Right lobe of liver (tissue), 4 donors: ENCODE measurements around the gene MTHFD1L.

Source experiments
- POLR2A ChIP-seq: fragments of 450-650 bp; IDR thresholded peaks from one replicate; pipeline ENCODE4 v1.6.1; 2017; ENCODE audit warnings: antibody characterized with exemption, mild to moderate bottlenecking
- TF ChIP-seq, protein P1 (sequence below), 4 donors: fragments of 200-600 bp in 3 of 4; fragments of 450-650 bp in 1 of 4; IDR thresholded peaks; one replicate each; pipeline versions ENCODE4 v1.5.1 to v1.8.0; 2016 to 2022; ENCODE audit warnings: antibody characterized with exemption in 4 of 4, mild to moderate bottlenecking in 2 of 4
- donor health status: DM: no; HTN: no; CAD: no.
- donor health status: DM: no; HTN: no; CAD: no.
- donor health status: DM: no; HTN: yes; CAD: no.

DNA sequence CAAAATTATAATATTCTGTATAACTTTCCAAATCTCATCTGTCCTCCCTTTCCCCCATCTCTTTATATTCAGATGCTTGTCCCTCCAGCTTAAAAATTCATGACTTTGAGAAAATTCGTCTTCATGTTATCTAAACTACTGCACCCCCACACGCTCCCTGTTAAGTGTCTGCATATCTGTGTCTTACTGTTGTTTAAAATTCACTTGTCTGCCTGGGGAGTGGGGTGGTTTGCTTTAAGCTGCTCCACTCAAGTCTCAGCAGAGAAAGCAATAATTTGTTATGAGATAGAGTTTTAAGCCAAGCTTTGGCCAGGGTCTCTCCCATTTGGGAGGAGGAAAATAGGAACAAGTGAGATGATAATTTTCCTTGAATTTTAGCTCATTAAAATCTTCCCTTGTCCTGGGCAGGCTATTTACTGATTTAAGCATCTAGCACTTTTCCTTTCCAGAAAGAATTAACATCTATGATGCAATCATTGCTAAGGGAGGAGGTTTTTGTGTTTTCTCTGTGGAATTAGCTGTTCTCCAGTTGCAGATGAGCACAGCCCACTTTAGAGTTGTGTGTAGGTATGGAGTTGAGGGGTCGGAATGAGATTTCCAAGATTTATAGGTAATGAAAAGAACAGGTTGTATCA is 36.8 kb downstream of the MTHFD1L start:
- TF ChIP-seq, protein P1, sequence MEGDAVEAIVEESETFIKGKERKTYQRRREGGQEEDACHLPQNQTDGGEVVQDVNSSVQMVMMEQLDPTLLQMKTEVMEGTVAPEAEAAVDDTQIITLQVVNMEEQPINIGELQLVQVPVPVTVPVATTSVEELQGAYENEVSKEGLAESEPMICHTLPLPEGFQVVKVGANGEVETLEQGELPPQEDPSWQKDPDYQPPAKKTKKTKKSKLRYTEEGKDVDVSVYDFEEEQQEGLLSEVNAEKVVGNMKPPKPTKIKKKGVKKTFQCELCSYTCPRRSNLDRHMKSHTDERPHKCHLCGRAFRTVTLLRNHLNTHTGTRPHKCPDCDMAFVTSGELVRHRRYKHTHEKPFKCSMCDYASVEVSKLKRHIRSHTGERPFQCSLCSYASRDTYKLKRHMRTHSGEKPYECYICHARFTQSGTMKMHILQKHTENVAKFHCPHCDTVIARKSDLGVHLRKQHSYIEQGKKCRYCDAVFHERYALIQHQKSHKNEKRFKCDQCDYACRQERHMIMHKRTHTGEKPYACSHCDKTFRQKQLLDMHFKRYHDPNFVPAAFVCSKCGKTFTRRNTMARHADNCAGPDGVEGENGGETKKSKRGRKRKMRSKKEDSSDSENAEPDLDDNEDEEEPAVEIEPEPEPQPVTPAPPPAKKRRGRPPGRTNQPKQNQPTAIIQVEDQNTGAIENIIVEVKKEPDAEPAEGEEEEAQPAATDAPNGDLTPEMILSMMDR (IDR thresholded peaks at IDR 0.05) = no peak
- TF ChIP-seq POLR2A = no peak
